ENCODE data around the gene CD101. TPM values are rescaled to one million over a fixed set of nuclear protein-coding genes. Genes with fewer than 3 reads are reported as not detected.

Gene CD101
- total RNA-seq, 1 donor from 2014 or later = 0.48 TPM

GRCh38 chr1:117051224-117052064 is 49.9 kb downstream of the CD101 start:
- peak; percentile 66 for DNase-seq (ENCODE audit: low spot score)

GRCh38 chr1:117054068-117054467 is 52.5 kb downstream of the CD101 start:
- DNase-seq (ENCODE audit: low spot score) = no peak

GRCh38 chr1:117058810-117059209 is 57.2 kb downstream of the CD101 start:
- DNase-seq (ENCODE audit: low spot score) = no peak

- DNase-seq (ENCODE audit: low spot score) = peak; percentile 32
These were observed 57.7 kb downstream of the CD101 start for GRCh38 chr1:117059334-117059677.

GRCh38 chr1:117059678-117060440 is 58.3 kb downstream of the CD101 start, which contains the start of gene TTF2:
TTF2 (plus strand) TSS chr1:117060326; CDS start chr1:117060347, 21 bp downstream.
- peak; percentile 100 for DNase-seq (ENCODE audit: low spot score)

GRCh38 chr1:117060441-117061317 is 59.1 kb downstream of the CD101 start:
- peak; percentile 70 for DNase-seq (ENCODE audit: low spot score)

- DNase-seq (ENCODE audit: low spot score) = peak; percentile 67
These were observed 60.4 kb downstream of the CD101 start for GRCh38 chr1:117061986-117062415.

GRCh38 chr1:117066367-117066766 is 64.8 kb downstream of the CD101 start:
- no peak for DNase-seq (ENCODE audit: low spot score)

GRCh38 chr1:117067533-117068370 is 66.2 kb downstream of the CD101 start:
- DNase-seq (ENCODE audit: low spot score) = peak; percentile 58

- DNase-seq (ENCODE audit: low spot score) = no peak
These were observed 67.0 kb downstream of the CD101 start for GRCh38 chr1:117068580-117068979.

- DNase-seq (ENCODE audit: low spot score) = no peak
These were observed 67.8 kb downstream of the CD101 start for GRCh38 chr1:117069220-117069844.

GRCh38 chr1:117070124-117070523 is 68.6 kb downstream of the CD101 start:
- DNase-seq (ENCODE audit: low spot score) = no peak

- DNase-seq (ENCODE audit: low spot score) = no peak
These were observed 75.1 kb downstream of the CD101 start for GRCh38 chr1:117076648-117077047.

GRCh38 chr1:117077267-117077666 is 75.7 kb downstream of the CD101 start:
- no peak for DNase-seq (ENCODE audit: low spot score)

- DNase-seq (ENCODE audit: low spot score) = no peak
These were observed 78.2 kb downstream of the CD101 start for GRCh38 chr1:117079737-117080136.

- DNase-seq (ENCODE audit: low spot score) = no peak
These were observed 82.7 kb downstream of the CD101 start for GRCh38 chr1:117084231-117084630.
